ENCODE data around the gene KLLN. TPM values are rescaled to one million over a fixed set of nuclear protein-coding genes. Genes with fewer than 3 reads are reported as not detected.
"Not testable (repeated sequence)": the region's sequence is repeated elsewhere in the genome, so short reads cannot be mapped to it uniquely, and the experiment has no call there.

The KLLN gene
- total RNA-seq (2014; rRNA removed; shearing (Covaris generic)): 0.40 and 0.77 TPM in 2 replicates
- polyA plus RNA-seq (2015; cell fraction: cytosol; rRNA removed): 1.2 and 1.4 TPM in 2 replicates
- 0.59 and 1.0 TPM in 2 replicates for polyA plus RNA-seq (2015; cell fraction: nucleus; rRNA removed)

DNA sequence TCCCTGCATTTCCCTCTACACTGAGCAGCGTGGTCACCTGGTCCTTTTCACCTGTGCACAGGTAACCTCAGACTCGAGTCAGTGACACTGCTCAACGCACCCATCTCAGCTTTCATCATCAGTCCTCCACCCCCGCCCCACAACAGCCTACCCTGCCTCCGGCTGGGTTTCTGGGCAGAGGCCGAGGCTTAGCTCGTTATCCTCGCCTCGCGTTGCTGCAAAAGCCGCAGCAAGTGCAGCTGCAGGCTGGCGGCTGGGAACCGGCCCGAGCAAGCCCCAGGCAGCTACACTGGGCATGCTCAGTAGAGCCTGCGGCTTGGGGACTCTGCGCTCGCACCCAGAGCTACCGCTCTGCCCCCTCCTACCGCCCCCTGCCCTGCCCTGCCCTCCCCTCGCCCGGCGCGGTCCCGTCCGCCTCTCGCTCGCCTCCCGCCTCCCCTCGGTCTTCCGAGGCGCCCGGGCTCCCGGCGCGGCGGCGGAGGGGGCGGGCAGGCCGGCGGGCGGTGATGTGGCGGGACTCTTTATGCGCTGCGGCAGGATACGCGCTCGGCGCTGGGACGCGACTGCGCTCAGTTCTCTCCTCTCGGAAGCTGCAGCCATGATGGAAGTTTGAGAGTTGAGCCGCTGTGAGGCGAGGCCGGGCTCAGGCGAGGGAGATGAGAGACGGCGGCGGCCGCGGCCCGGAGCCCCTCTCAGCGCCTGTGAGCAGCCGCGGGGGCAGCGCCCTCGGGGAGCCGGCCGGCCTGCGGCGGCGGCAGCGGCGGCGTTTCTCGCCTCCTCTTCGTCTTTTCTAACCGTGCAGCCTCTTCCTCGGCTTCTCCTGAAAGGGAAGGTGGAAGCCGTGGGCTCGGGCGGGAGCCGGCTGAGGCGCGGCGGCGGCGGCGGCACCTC lies at the start of gene KLLN, which contains the start of gene PTEN:
Gene KLLN (minus strand): TSS at position 481 of the 891 bp plus-strand sequence. CDS start 1,046 bp downstream, outside the sequence.
Gene PTEN (plus strand): TSS at position 573 of the 891 bp plus-strand sequence. CDS start 845 bp downstream, outside the sequence.
- peak; percentile 78 for DNase-seq (ENCODE audit: low read depth)

DNA sequence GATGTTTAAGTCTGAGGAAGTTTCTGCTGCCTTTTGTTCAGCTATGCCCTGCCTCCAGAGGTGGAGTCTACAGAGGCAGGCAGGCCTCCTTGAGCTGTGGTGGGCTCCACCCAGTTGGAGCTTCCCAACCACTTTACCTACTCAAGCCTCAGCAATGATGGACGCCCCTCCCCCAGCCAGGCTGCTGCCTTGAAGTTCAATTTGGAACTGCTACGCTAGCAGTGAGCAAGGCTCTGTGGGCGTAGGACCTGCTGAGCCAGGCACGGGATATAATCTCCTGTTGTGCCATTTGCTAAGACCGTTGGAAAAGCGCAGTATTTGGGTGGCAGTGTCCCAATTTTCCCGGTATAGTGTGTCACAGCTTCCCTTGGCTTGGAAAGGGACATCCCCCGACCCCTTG lies 40.1 kb upstream of the KLLN start:
- DNase-seq (ENCODE audit: low read depth): not testable (repeated sequence)

GRCh38 chr10:87897957-87898356 lies 34.6 kb upstream of the KLLN start:
- not testable (repeated sequence) for DNase-seq (ENCODE audit: low read depth)

- DNase-seq (ENCODE audit: low read depth): no peak
Observed at GRCh38 chr10:87896216-87896615, 32.9 kb upstream of the KLLN start.

GRCh38 chr10:87895430-87895829 lies 32.1 kb upstream of the KLLN start:
- no peak for DNase-seq (ENCODE audit: low read depth)

GRCh38 chr10:87887548-87888289 lies 24.4 kb upstream of the KLLN start:
- DNase-seq (ENCODE audit: low read depth): no peak

DNA sequence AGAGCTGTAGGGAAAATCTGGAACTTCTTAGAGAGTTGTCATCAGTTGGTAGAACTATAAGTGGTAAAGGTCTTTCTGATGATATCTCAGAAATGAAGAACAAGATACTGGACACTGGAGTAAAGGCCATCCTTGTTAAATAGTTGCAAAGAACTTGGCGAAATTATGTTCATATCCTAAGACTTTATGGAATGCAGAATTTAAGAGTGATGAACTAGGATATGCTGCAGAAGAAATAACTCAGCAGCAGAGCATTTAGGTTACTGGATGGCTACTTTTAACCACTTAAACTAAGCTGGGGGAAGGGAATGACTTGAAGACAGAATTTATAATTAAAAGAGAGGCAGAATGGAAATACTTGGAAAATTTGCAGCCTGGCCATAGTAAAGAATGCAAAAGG lies 23.8 kb upstream of the KLLN start:
- DNase-seq (ENCODE audit: low read depth): no peak

DNA sequence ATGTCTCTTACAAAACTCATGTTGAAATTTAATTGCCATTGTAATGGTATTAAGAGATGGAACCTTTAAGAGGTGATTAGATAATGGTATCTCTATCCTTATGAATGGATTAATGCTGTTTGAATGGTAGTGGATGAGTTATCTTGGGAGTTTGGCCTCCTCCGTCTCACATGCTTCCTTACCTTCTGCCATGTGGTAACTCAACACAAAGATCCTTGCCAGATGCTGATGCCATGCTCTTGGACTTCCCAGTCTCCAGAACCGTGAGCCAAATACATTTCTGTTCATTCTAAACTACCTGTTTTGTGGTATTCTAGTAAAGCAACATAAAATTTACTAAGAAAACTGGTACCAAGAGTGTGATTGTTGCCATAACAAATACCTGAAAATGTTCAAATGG lies 23.3 kb upstream of the KLLN start:
- DNase-seq (ENCODE audit: low read depth): no peak

GRCh38 chr10:87882555-87883294 lies 19.4 kb upstream of the KLLN start:
- no peak for DNase-seq (ENCODE audit: low read depth)

GRCh38 chr10:87881373-87882059 lies 18.2 kb upstream of the KLLN start:
- not testable (repeated sequence) for DNase-seq (ENCODE audit: low read depth)

- DNase-seq (ENCODE audit: low read depth): no peak
Observed at GRCh38 chr10:87880336-87880735, 17.0 kb upstream of the KLLN start.

DNA sequence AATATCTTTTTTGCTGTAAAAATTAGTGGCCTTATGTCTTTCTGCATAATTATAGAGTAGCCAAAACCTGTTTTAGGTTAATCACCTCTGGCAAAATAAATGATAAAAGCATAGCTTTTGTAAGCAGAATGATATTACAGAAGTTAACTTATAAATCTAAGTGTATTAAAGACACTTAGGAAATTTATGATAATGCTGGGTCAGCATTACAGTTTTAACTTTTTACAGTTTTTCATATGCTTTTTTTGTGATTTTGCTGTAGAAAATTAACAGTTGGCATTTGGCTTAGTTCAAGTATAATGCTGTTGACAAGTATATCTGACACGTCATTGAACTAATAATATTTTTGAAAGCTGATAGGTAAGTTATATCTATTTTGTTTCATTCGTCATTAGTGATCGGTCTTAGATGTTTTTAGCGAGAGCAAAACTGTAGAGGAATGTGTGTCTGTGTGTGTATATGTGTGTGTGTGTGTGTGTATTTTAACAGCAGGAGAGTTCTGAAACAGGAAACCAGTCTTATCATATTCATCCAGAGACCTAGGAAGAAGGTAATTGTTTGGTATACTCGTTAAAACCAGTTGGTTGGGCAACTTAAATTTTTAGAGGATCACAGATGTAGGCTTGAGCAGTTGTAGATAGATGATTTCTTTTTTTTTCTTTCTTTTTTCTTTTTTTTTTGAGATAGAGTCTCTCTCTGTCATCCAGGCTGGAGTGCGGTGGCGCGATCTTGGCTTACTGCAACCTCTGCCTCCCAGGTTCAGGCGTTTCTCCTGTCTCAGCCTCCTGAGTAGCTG lies 15.5 kb upstream of the KLLN start:
- DNase-seq (ENCODE audit: low read depth): no peak

DNA sequence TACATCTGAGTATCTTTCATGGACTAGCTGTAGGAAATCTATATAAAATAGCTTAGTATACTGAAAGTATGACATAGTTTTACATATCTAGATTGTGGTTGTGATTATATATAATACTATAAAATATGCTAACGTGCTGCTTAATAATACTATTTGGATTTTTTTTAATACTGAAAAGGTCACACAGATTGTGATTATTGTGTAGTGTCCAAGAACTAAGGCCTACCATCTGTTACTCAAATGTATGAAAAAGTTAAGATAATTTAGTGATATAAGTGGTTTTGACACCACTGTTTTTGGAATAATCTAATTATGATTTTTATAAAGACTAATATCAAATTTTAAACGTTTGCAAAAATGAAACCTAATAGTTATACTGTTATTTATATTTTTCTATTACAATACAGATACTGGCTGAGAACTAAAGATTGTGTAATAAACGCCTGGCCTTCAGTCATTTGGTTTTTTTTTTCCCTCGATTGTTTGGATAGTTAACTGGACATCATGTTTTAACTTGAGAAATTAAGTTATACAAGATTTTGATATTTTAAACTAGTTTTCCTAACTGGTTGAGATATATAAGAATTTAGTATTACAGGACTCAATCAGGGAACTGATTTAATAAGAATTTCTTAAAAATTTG lies 12.7 kb upstream of the KLLN start:
- DNase-seq (ENCODE audit: low read depth): no peak

DNA sequence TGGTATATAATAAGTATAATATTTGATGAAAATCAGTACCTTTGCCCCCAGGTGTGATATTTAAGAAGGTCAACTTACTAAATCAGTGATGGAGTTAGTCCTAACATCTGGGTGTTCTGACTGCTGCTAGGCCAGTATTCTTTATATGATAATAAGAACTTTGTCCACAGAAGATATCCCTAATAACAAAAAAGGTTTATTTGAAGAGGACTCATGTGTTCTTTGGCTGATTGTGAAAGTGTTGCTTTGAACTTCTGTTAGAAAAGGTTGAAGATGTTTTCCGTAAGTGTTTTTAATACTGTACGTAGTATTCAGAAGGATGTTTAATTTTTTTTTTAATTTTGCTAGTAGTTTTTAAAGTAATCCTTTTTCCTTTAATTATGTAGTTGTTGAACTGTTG lies 10.3 kb upstream of the KLLN start:
- DNase-seq (ENCODE audit: low read depth): no peak

GRCh38 chr10:87872828-87873227 lies 9.5 kb upstream of the KLLN start:
- DNase-seq (ENCODE audit: low read depth): no peak

- DNase-seq (ENCODE audit: low read depth): no peak
Observed at GRCh38 chr10:87869773-87870551, 6.6 kb upstream of the KLLN start.

DNA sequence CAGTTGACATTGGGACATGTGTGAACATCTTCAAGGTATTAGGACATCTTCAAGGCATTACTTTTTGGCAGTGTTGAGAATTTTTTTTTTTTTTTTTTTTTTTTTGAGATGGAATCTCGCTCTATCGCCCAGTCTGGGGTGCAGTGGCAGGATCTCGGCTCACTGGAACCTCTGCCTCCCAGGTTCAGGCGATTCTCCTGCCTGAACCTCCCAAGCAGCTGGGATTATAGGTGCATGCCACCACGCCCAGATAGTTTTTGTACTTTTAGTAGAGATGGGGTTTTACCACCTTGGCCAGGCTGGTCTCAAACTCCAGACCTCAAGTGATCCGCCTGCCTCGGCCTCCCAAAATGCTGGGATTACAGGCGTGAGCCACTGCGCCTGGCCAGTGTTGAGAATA lies 5.8 kb upstream of the KLLN start:
- DNase-seq (ENCODE audit: low read depth): not testable (repeated sequence)

DNA sequence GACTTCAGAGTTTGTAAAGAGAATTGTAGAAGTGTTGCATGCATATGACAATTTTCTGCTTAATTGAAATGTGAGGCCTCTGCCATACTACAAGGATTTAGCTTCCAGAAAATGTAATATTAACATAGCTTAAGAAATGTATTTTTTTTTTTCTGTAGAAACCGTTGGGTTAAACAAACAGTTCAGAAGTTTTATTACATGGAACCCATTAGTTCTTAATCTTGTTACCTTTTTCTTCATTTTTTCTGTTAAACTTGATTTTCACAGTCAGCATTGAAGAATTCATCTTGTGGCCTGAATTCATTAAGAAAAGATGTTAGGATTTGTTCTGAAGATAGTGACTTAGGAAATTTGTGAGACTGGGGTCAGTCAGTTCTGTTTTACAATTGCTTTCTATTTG lies 4.9 kb upstream of the KLLN start:
- no peak for DNase-seq (ENCODE audit: low read depth)

DNA sequence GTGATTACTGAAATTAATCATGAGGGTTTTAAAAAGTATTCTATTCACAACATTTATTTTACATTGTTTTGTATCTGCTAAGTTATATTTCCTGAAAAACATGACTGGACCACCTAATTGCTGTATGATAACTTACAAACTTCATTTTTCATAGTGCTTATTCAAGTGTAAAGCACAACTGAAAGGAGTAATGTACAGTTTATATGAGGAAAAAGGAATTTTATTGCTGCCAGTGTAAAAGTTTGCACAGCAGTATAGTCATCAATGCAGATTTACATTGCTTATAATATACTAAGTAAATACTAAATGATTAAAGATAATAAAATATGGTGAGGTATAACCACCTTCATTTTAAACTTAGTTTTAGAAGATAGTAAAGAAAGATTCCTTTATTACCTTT lies 4.1 kb upstream of the KLLN start:
- DNase-seq (ENCODE audit: low read depth): no peak

Data from HT1080 (cell line).